K562 (cell line): ENCODE measurements around the gene ADD1. TPM values are rescaled to one million over a fixed set of nuclear protein-coding genes. Genes with fewer than 3 reads are reported as not detected.

Experiments used
- ATAC-seq: fragments of 200-7000 bp; cut with Tn5 transposase; 3 replicates; pipeline ENCODE4 v1.9.1; 2020; ENCODE audit warnings: moderate library complexity
- BruUV-seq: library from RNA; stranded (reverse); fragments of 400-500 nt; replicated peaks from 2 replicates; lab custom pipeline; 2021; lab: Mats Ljungman, UMichigan
- CTCF ChIA-PET: fragments of 300-600 bp; formaldehyde crosslinking; extraction: SDS; loops from one replicate; lab custom pipeline; 2021; ENCODE audit warnings: low intra/inter-chr PET ratio; lab: Yijun Ruan, JAX
- POLR2A ChIA-PET: fragments of 300-600, 350-650 bp; sonication (Branson Sonifier 250); formaldehyde crosslinking; extraction: SDS; loops from one replicate; lab custom pipeline; 2021; ENCODE audit warnings: antibody characterized with exemption, inconsistent platforms; lab: Yijun Ruan, JAX
- DNase-seq, 4 experiments: peaks; one replicate each; pipeline versions ENCODE4 v3.0.0 to v3.0.0-alpha.2; 2011 to 2018; ENCODE audit warnings: low spot score in 3 of 4, mixed read lengths in 3 of 4; ENCODE audit errors: extremely low read depth in 1 of 4
- FAIRE-seq: peaks from 2 replicates; lab custom pipeline; 2011; peaks lifted over from hg19 to GRCh38; lab: Jason Lieb, UNC
- H2AFZ ChIP-seq: 2 replicates; pipeline ENCODE4 v1.6.0; 2011; ENCODE audit warnings: low read depth, low read length, control low read depth, inconsistent platforms
- H3K27ac ChIP-seq: fragments of 200-600 bp; 3 replicates; pipeline ENCODE4 v1.8.0; 2011; ENCODE audit warnings: low read depth, mild to moderate bottlenecking, control low read depth, inconsistent platforms, low read length, moderate library complexity, mixed read lengths; ENCODE audit errors: extremely low read depth
- H3K27me3 ChIP-seq, 2 experiments: fragments of 300-600 bp in 1 of 2; 2 replicates in 1 of 2; 3 replicates in 1 of 2; pipeline versions ENCODE4 v1.6.0 to v1.8.0; 2011; ENCODE audit warnings: inconsistent platforms in 2 of 2, low read length in 2 of 2, mild to moderate bottlenecking in 1 of 2, mixed read lengths in 1 of 2, moderate library complexity in 1 of 2; ENCODE audit not compliant: control insufficient read depth in 2 of 2, insufficient read depth in 2 of 2
- H3K36me3 ChIP-seq: fragments of 300-600 bp; 3 replicates; pipeline ENCODE4 v1.8.0; 2011; ENCODE audit warnings: mild to moderate bottlenecking, low read length, inconsistent platforms; ENCODE audit not compliant: control insufficient read depth, insufficient read depth
- H3K4me1 ChIP-seq, 2 experiments: fragments of 200-600 bp in 1 of 2; replicated peaks in 1 of 2; 2 replicates in 1 of 2; 3 replicates in 1 of 2; pipeline versions ENCODE4 v1.5.1 to v1.8.0; 2011; ENCODE audit warnings: inconsistent platforms in 2 of 2, low read length in 2 of 2, mild to moderate bottlenecking in 1 of 2, mixed read lengths in 1 of 2, moderate library complexity in 1 of 2; ENCODE audit not compliant: control insufficient read depth in 2 of 2, insufficient read depth in 2 of 2
- H3K4me2 ChIP-seq: 2 replicates; pipeline ENCODE4 v1.6.1; 2011; ENCODE audit warnings: low read length, control low read depth, inconsistent platforms, mixed read lengths; ENCODE audit not compliant: insufficient read depth
- H3K4me3 ChIP-seq: fragments of 200-600 bp; sonication (generic), shearing (Covaris generic); 2 replicates; pipeline ENCODE4 v1.5.1; 2016; ENCODE audit warnings: control low read depth, inconsistent platforms
- H3K79me2 ChIP-seq: fragments of 200-600 bp; 3 replicates; pipeline ENCODE4 v1.8.0; 2011; ENCODE audit warnings: low read length, inconsistent platforms; ENCODE audit not compliant: control insufficient read depth, insufficient read depth
- H3K9ac ChIP-seq, 2 experiments: 2 replicates each; pipeline versions ENCODE4 v1.6.0 to v1.6.1; 2011; ENCODE audit warnings: low read depth in 2 of 2, low read length in 2 of 2, control low read depth in 1 of 2, inconsistent platforms in 1 of 2, mild to moderate bottlenecking in 1 of 2, mixed read lengths in 1 of 2; ENCODE audit not compliant: insufficient read depth in 1 of 2
- H3K9me1 ChIP-seq: one replicate; pipeline ENCODE4 v1.6.0; 2011; ENCODE audit warnings: inconsistent platforms, mild to moderate bottlenecking, low read length, moderate library complexity; ENCODE audit not compliant: control insufficient read depth, insufficient read depth
- H3K9me3 ChIP-seq: replicated peaks from 2 replicates; pipeline ENCODE4 v1.5.1; 2011; ENCODE audit warnings: low read depth, low read length, inconsistent platforms; ENCODE audit not compliant: control insufficient read depth, insufficient read depth
- H4K20me1 ChIP-seq: replicated peaks from 2 replicates; pipeline ENCODE4 v1.6.1; 2011; ENCODE audit warnings: low read length, inconsistent platforms, mixed read lengths; ENCODE audit not compliant: control insufficient read depth, insufficient read depth
- BHLHE40 ChIP-seq: IDR thresholded peaks from 2 replicates; pipeline ENCODE4 v1.6.1; 2011; ENCODE audit warnings: low read length, improper control_type of control experiment
- FOS ChIP-seq: IDR thresholded peaks from 3 replicates; pipeline ENCODE4 v1.6.1; 2011; ENCODE audit not compliant: insufficient read length; ENCODE audit errors: extremely low read depth
- HDAC6 ChIP-seq: IDR thresholded peaks from 2 replicates; pipeline ENCODE4 v1.6.1; 2012; ENCODE audit warnings: low read depth, mild to moderate bottlenecking, control low read depth, inconsistent platforms, low read length, moderate library complexity
- STAT5B ChIP-seq: fragments of 250-450 bp; sonication (Bioruptor Pico); IDR thresholded peaks from 2 replicates; pipeline ENCODE4 v1.8.0; 2021; ENCODE audit warnings: mild to moderate bottlenecking, inconsistent platforms
- ZNF140 ChIP-seq: fragments of 250-450 bp; sonication (Bioruptor Pico); IDR thresholded peaks from 2 replicates; pipeline ENCODE4 v1.8.0; 2021; ENCODE audit warnings: moderate library complexity, mild to moderate bottlenecking, inconsistent platforms
- ZNF699 ChIP-seq: fragments of 250-450 bp; sonication (Bioruptor Pico); IDR thresholded peaks from 2 replicates; pipeline ENCODE4 v1.8.0; 2021; ENCODE audit warnings: mild to moderate bottlenecking, moderate library complexity; ENCODE audit not compliant: insufficient replicate concordance
- WGBS: fragments of 100-300 bp; shearing (Covaris generic); methylation state at CpG from one replicate; pipeline ENCODE4 v1.1.6; 2016; ENCODE audit warnings: low coverage, mixed read lengths; ENCODE audit not compliant: insufficient coverage; ENCODE audit errors: missing lambda C conversion rate; 5-methylcytosine and 5-hydroxymethylcytosine counted together
- in situ Hi-C: fragments of 300-500 bp; cut with MboI; formaldehyde crosslinking; loops from 4 replicates; pipeline ENCODE4 v1.15.0; 2018; ENCODE audit warnings: inconsistent platforms, mixed read lengths
- intact Hi-C: fragments of 100-400 bp; cut with micrococcal nuclease; formaldehyde crosslinking; loops from 2 replicates; pipeline ENCODE4 v1.14.2; 2022
- polyA plus RNA-seq, 8 experiments: library from polyadenylated mRNA; depleted of rRNA in 4 of 8; stranded (reverse) in 5 of 8; unstranded in 3 of 8; fragments of >200 nt; fragmentation: Nextera tagmentation in 2 of 8; fragmentation: Illumina TruSeq in 1 of 8; extraction: Ambion mirVana in 2 of 8; extraction: Trizol in 1 of 8; gene quantifications; 2 replicates each; pipeline versions ENCODE4 v1.2.1 to v1.2.3, GENCODE V29; 2011 to 2014; ENCODE audit warnings: inconsistent platforms in 1 of 8, missing spikeins in 1 of 8
- total RNA-seq, 7 experiments: library from RNA; depleted of rRNA in 6 of 7; stranded (reverse); fragments of >200 nt in 6 of 7; fragmentation: Illumina TruSeq in 2 of 7; extraction: Trizol in 2 of 7; gene quantifications; 2 replicates each; pipeline versions ENCODE4 v1.2.1 to v1.2.3, GENCODE V29; 2011 to 2021; ENCODE audit warnings: low replicate concordance in 1 of 7
- TF ChIP-seq, protein P1 (sequence below), 2 experiments: fragments of 450-650 bp in 1 of 2; sonication (generic) in 1 of 2; formaldehyde crosslinking; conservative IDR thresholded peaks; 2 replicates each; pipeline versions ENCODE4 v1.4.0 to v1.8.1; 2020 to 2022; ENCODE audit warnings: mild to moderate bottlenecking in 1 of 2, missing genetic modification reagents in 1 of 2
- TF ChIP-seq, protein P2 (sequence below): fragments of 250-450 bp; sonication (Bioruptor Pico); IDR thresholded peaks from 2 replicates; pipeline ENCODE4 v1.4.0; 2020; ENCODE audit warnings: mild to moderate bottlenecking, moderate library complexity, borderline replicate concordance

ADD1 gene
- total and polyA plus RNA-seq, 9 of the 15 experiments (the other 6 are each of a cell fraction or from before 2014, with no cell fraction given) = 17.5 to 153 (median 74.0) TPM

DNA sequence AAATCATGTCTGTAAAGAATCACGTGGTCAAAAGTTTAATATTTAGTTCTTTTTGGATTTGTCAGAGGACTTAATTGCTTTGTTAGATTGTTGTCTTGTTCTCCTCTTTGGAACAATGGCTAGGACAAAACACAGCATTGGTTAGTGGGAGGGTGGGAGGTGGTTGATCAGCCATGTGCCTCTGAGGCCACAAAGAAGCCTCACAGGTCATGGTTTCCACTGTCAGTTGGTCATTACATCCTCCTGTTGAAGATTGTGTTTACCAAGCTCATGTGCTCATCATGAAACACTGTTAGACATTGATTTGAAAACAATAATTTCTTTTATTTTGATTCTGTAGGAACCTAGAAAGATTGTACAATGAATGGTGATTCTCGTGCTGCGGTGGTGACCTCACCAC is 31.9 kb downstream of the ADD1 start:
- H2AFZ ChIP-seq = no peak overlapping the region
- no peak for ATAC-seq
- FAIRE-seq = no peak
- POLR2A ChIA-PET = interaction anchor here (1.0 kb wide), 1 partner anchor 8 kb away, joined by 3 read pairs; no protein-coding TSS in a partner anchor
- no peaks in the 10 kb centered on the region for H3K27me3 ChIP-seq
- BruUV-seq = no TSS peak
- no peak overlapping the region for H3K9ac ChIP-seq
- peaks cover 55% of the 10 kb centered on the region for H3K79me2 ChIP-seq
- no peaks in the 10 kb centered on the region for H3K9me1 ChIP-seq
- no peaks in the 10 kb centered on the region for H3K9me3 ChIP-seq
- intact Hi-C loops (no loop called here), in situ Hi-C loops (no loop called here)
- no peak for DNase-seq
- TF ChIP-seq BHLHE40 (no peak), FOS (no peak), HDAC6 (no peak), ZNF699 (CRISPR knock-in tag) (no peak), STAT5B (CRISPR knock-in tag) (no peak), ZNF140 (CRISPR knock-in tag) (no peak)
- TF ChIP-seq, protein P1, sequence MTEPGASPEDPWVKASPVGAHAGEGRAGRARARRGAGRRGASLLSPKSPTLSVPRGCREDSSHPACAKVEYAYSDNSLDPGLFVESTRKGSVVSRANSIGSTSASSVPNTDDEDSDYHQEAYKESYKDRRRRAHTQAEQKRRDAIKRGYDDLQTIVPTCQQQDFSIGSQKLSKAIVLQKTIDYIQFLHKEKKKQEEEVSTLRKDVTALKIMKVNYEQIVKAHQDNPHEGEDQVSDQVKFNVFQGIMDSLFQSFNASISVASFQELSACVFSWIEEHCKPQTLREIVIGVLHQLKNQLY (CRISPR knock-in tag; conservative IDR thresholded peaks at IDR 0.05) = no peak
- TF ChIP-seq, protein P2, sequence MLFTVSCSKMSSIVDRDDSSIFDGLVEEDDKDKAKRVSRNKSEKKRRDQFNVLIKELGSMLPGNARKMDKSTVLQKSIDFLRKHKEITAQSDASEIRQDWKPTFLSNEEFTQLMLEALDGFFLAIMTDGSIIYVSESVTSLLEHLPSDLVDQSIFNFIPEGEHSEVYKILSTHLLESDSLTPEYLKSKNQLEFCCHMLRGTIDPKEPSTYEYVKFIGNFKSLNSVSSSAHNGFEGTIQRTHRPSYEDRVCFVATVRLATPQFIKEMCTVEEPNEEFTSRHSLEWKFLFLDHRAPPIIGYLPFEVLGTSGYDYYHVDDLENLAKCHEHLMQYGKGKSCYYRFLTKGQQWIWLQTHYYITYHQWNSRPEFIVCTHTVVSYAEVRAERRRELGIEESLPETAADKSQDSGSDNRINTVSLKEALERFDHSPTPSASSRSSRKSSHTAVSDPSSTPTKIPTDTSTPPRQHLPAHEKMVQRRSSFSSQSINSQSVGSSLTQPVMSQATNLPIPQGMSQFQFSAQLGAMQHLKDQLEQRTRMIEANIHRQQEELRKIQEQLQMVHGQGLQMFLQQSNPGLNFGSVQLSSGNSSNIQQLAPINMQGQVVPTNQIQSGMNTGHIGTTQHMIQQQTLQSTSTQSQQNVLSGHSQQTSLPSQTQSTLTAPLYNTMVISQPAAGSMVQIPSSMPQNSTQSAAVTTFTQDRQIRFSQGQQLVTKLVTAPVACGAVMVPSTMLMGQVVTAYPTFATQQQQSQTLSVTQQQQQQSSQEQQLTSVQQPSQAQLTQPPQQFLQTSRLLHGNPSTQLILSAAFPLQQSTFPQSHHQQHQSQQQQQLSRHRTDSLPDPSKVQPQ (CRISPR knock-in tag) = no peak
- H3K4me1 ChIP-seq = peaks cover 0 to 8% of the 10 kb centered on the region in 2 experiments; a peak in 2 of 5 replicates
- H3K27ac ChIP-seq = no peak overlapping the region
- no peak overlapping the region for H3K4me2 ChIP-seq
- peaks cover 33% of the 10 kb centered on the region for H3K36me3 ChIP-seq
- H3K4me3 ChIP-seq = no peak overlapping the region
- peaks cover 4% of the 10 kb centered on the region; the same call in 1 of the 2 replicates for H4K20me1 ChIP-seq
- CTCF ChIA-PET = no interaction called here
- WGBS = 71% methylated on average over 3 of the region's 3 CpGs
